HCT116 (cell line): ENCODE data around the gene ZSWIM4. TPM values are rescaled to one million over a fixed set of nuclear protein-coding genes. Genes with fewer than 3 reads are reported as not detected.

Experiments used
- ATAC-seq: fragments of 200-7000 bp; cut with Tn5 transposase; 2 replicates; pipeline ENCODE4 v1.9.1; 2020; ENCODE audit warnings: mild to moderate bottlenecking, moderate library complexity
- BruUV-seq: library from RNA; stranded (reverse); fragments of 400-500 nt; replicated peaks from 2 replicates; lab custom pipeline; 2021; lab: Mats Ljungman, UMichigan
- CTCF ChIA-PET: fragments of 300-600 bp; sonication (Branson Sonifier 250); formaldehyde crosslinking; loops from one replicate; lab custom pipeline; 2021; ENCODE audit warnings: antibody characterized with exemption; lab: Charles Lee
- POLR2A ChIA-PET: fragments of 300-600, 350-600 bp; sonication (Branson Sonifier 250); formaldehyde crosslinking; loops from one replicate; lab custom pipeline; 2021; ENCODE audit warnings: antibody characterized with exemption; lab: Charles Lee
- RAD21 ChIA-PET, 2 experiments: fragments of 300-600 bp; sonication (Branson Sonifier 250); formaldehyde crosslinking; loops; one replicate each; lab custom pipeline; 2023; ENCODE audit warnings: low total read pairs in 2 of 2; ENCODE audit not compliant: uncharacterized antibody in 2 of 2, unreplicated experiment in 2 of 2, low non-redundant PET in 1 of 2; lab: Charles Lee
- DNase-seq: peaks from one replicate; pipeline ENCODE4 v3.0.0-alpha.2; 2010; ENCODE audit warnings: low read depth, low spot score
- H2AFZ ChIP-seq: fragments of 200-600 bp; shearing (Covaris generic), sonication (generic); 2 replicates; pipeline ENCODE4 v1.6.1; 2017; ENCODE audit warnings: low read depth, mixed run types, mixed read lengths, antibody characterized with exemption, low read length; ENCODE audit not compliant: poor library complexity, severe bottlenecking
- H3K27ac ChIP-seq: 2 replicates; pipeline ENCODE4 v1.5.1; 2012; ENCODE audit warnings: low read depth, low read length
- H3K27me3 ChIP-seq: fragments of 200-600 bp; sonication (generic); 2 replicates; pipeline ENCODE4 v1.6.1; 2016; ENCODE audit warnings: mixed run types, low read length, mixed read lengths; ENCODE audit not compliant: insufficient read depth
- H3K36me3 ChIP-seq, 2 experiments: fragments of 200-500 bp in 1 of 2; fragments of 200-600 bp in 1 of 2; sonication (Bioruptor generic) in 1 of 2; sonication (generic) in 1 of 2; 2 replicates each; pipeline versions ENCODE4 v1.5.1 to v1.6.1; 2014 to 2016; ENCODE audit warnings: low read length in 2 of 2, inconsistent platforms in 1 of 2, mixed read lengths in 1 of 2, mixed run types in 1 of 2; ENCODE audit not compliant: insufficient read depth in 2 of 2, control insufficient read depth in 1 of 2
- H3K4me1 ChIP-seq, 2 experiments: fragments of 200-600 bp in 1 of 2; sonication (generic) in 1 of 2; 2 replicates each; pipeline versions ENCODE4 v1.5.1 to v1.6.1; 2012 to 2017; ENCODE audit warnings: low read length in 2 of 2, inconsistent platforms in 1 of 2, mild to moderate bottlenecking in 1 of 2, mixed read lengths in 1 of 2, mixed run types in 1 of 2, moderate library complexity in 1 of 2; ENCODE audit not compliant: insufficient read depth in 2 of 2, control insufficient read depth in 1 of 2
- H3K4me2 ChIP-seq: fragments of 200-600 bp; sonication (generic); 2 replicates; pipeline ENCODE4 v1.6.1; 2017; ENCODE audit warnings: mixed run types, low read length, mixed read lengths
- H3K4me3 ChIP-seq, 2 experiments: fragments of 200-600 bp in 1 of 2; sonication (generic) in 1 of 2; replicated peaks in 1 of 2; 2 replicates each; pipeline ENCODE4 v1.5.1; 2011 to 2016; ENCODE audit warnings: low read length in 2 of 2, control low read depth in 1 of 2, low read depth in 1 of 2, mild to moderate bottlenecking in 1 of 2, mixed read lengths in 1 of 2, mixed run types in 1 of 2
- H3K79me2 ChIP-seq: fragments of 200-600 bp; sonication (generic); 2 replicates; pipeline ENCODE4 v1.6.1; 2017; ENCODE audit warnings: mild to moderate bottlenecking, mixed run types, low read length, moderate library complexity, mixed read lengths; ENCODE audit not compliant: insufficient read depth
- H3K9ac ChIP-seq: fragments of 200-600 bp; sonication (generic); 2 replicates; pipeline ENCODE4 v1.6.1; 2016; ENCODE audit warnings: low read length, mixed read lengths
- H3K9me2 ChIP-seq: fragments of 200-600 bp; sonication (generic), shearing (Covaris generic); 2 replicates; pipeline ENCODE4 v1.6.1; 2017; ENCODE audit warnings: mixed run types, mild to moderate bottlenecking, moderate library complexity; ENCODE audit not compliant: insufficient read depth
- H3K9me3 ChIP-seq, 2 experiments: fragments of 200-500 bp in 1 of 2; fragments of 200-600 bp in 1 of 2; sonication (Bioruptor generic) in 1 of 2; sonication (generic) in 1 of 2; 2 replicates each; pipeline ENCODE4 v1.6.1; 2014 to 2017; ENCODE audit warnings: low read length in 2 of 2, mixed read lengths in 2 of 2, inconsistent platforms in 1 of 2, low read depth in 1 of 2, mild to moderate bottlenecking in 1 of 2, mixed run types in 1 of 2, moderate library complexity in 1 of 2; ENCODE audit not compliant: control insufficient read depth in 1 of 2, insufficient read depth in 1 of 2
- H4K20me1 ChIP-seq: fragments of 200-600 bp; sonication (generic), shearing (Covaris generic); 2 replicates; pipeline ENCODE4 v1.6.1; 2017; ENCODE audit warnings: mixed run types, mild to moderate bottlenecking, moderate library complexity; ENCODE audit not compliant: insufficient read depth
- CEBPB ChIP-seq: IDR thresholded peaks from 2 replicates; pipeline ENCODE4 v1.6.1; 2012; ENCODE audit warnings: low read depth
- EGR1 ChIP-seq: IDR thresholded peaks from 2 replicates; pipeline ENCODE4 v1.6.1; 2012; ENCODE audit warnings: low read depth
- ELF1 ChIP-seq: IDR thresholded peaks from 2 replicates; pipeline ENCODE4 v1.6.1; 2012; ENCODE audit warnings: low read depth, borderline replicate concordance
- EZH2 ChIP-seq: fragments of 200-600 bp; sonication (generic); IDR thresholded peaks from 2 replicates; pipeline ENCODE4 v1.6.1; 2017; ENCODE audit warnings: antibody characterized with exemption, mixed run types
- EZH2phosphoT487 ChIP-seq: fragments of 200-600 bp; IDR thresholded peaks from 2 replicates; pipeline ENCODE4 v1.6.1; 2018; ENCODE audit warnings: antibody characterized with exemption, borderline replicate concordance
- POLR2AphosphoS5 ChIP-seq: IDR thresholded peaks from 2 replicates; pipeline ENCODE4 v1.6.1; 2011; ENCODE audit warnings: mild to moderate bottlenecking, low read depth, low read length, moderate library complexity
- RAD21 ChIP-seq: IDR thresholded peaks from 2 replicates; pipeline ENCODE4 v1.6.1; 2012; ENCODE audit warnings: low read depth, mild to moderate bottlenecking
- REST ChIP-seq: IDR thresholded peaks from 2 replicates; pipeline ENCODE4 v1.6.1; 2012; ENCODE audit warnings: low read depth
- SIN3A ChIP-seq: IDR thresholded peaks from 2 replicates; pipeline ENCODE4 v1.6.1; 2012; ENCODE audit warnings: low read depth
- SRF ChIP-seq: IDR thresholded peaks from 2 replicates; pipeline ENCODE4 v1.6.1; 2012; ENCODE audit warnings: low read depth
- TCF7L2 ChIP-seq: IDR thresholded peaks from 2 replicates; pipeline ENCODE4 v1.7.0; 2011; ENCODE audit warnings: borderline replicate concordance, inconsistent platforms; ENCODE audit not compliant: insufficient read depth, insufficient read length; ENCODE audit errors: extremely low read depth
- ZFX ChIP-seq: fragments of 450-650 bp; IDR thresholded peaks from 2 replicates; pipeline ENCODE4 v1.6.1; 2017
- ZNF274 ChIP-seq: fragments of 200-500 bp; sonication (Bioruptor generic); IDR thresholded peaks from 2 replicates; pipeline ENCODE4 v1.6.1; 2014; ENCODE audit warnings: mild to moderate bottlenecking, low read depth, low read length, inconsistent platforms
- intact Hi-C: fragments of 100-400 bp; cut with micrococcal nuclease; formaldehyde crosslinking; loops from 2 replicates; pipeline ENCODE4 v1.10.0; 2022
- total RNA-seq: library from RNA; stranded (reverse); gene quantifications from one replicate; pipeline ENCODE4 v1.2.1, GENCODE V29; 2021; ENCODE audit not compliant: unreplicated experiment

ZSWIM4 gene
- total RNA-seq, 1 experiment from 2014 or later: 9.8 TPM

- Histone ChIP-seq H3K4me1 (peaks cover 78 to 99% of the 10 kb centered on the region in 2 experiments), H4K20me1 (no peaks in the 10 kb centered on the region), H3K36me3 (no peaks in the 10 kb centered on the region), H3K27ac (peak overlapping the region; percentile 100), H3K79me2 (no peaks in the 10 kb centered on the region), H3K4me3 (peak overlapping the region; percentile 31 to 58), H3K9me2 (no peaks in the 10 kb centered on the region), H3K9ac (peak overlapping the region; percentile 90), H3K4me2 (peak overlapping the region; percentile 99), H2AFZ (no peak overlapping the region), H3K27me3 (no peaks in the 10 kb centered on the region), H3K9me3 (no peaks in the 10 kb centered on the region)
- ChIA-PET POLR2A (interaction anchor here (0.5 to 6.5 kb wide), 7 partner anchors 10 to 504 kb away, joined by 3 to 64 read pairs (median 6); no protein-coding TSS in a partner anchor), CTCF (interaction anchor here (0.5 kb wide), 1 partner anchor 12 kb away, joined by 3 read pairs; no protein-coding TSS in a partner anchor), RAD21 (no interaction called here)
- TF ChIP-seq SRF: no peak
- no peak for TF ChIP-seq REST
- no peak for TF ChIP-seq CEBPB
- no peak for TF ChIP-seq RAD21
- TF ChIP-seq TCF7L2: peak; percentile 49
- TF ChIP-seq EZH2phosphoT487: no peak
- TF ChIP-seq SIN3A: no peak
- 0 out of 2 replicates have a peak, but pooled peaks have one; percentile 35 for TF ChIP-seq POLR2AphosphoS5
- TF ChIP-seq EGR1: no peak
- TF ChIP-seq EZH2: no peak
- TF ChIP-seq ELF1: no peak
- no peak for TF ChIP-seq ZNF274
- TF ChIP-seq ZFX: peak; percentile 26; the same call in 1 of the 2 replicates
- intact Hi-C loops: loop anchor here (5.0 kb wide), 1 partner anchor 698 kb away; the partner anchor contains the start of genes IER2 and STX10
- no TSS peak for BruUV-seq
- no peak for DNase-seq
- ATAC-seq: peak; percentile 13
These were observed 55.0 kb downstream of the ZSWIM4 start for GRCh38 chr19:13849991-13850909.
